ENCODE data around the gene RNF213.

Gene RNF213

DNA sequence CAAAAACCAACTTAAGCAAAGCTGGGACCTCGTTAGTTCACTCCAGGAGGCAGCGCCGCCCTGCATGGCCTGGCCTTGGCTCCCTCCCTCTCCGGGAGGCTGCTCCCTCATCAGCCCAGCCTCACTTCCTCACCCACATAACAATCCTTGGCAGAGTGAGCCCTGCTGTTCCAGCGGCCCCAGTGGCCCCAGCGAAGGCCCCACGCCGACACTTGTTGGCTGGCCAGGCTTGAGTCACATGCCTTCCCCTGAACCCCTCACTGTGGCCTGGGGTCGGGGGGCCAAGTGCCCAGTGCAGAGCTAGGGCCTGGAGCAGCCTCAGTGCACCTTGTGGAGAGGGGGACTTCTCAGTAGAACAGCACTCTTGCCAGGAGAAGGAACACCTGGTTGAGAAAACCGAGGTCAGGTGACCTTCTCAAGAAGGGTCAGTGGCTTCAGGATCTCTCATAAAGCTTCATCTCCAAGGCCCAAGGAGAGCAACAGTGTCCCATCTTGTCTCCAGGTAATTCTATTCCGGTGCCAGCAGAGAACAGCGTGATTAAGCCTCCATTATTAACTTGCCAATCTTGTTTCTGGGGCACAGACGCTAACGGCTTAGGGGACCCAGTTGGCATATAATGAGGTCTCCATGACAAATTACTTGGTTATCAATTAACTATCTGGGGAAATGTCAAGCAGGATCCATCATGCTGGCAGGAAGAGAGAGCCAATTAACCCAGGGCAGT is 181.1 kb downstream of the RNF213 start:
- in situ Hi-C loops (cut with HindIII; ENCODE audit: low sequenced_read_pairs): loop anchor here (5.0 to 25.0 kb wide), 2 partner anchors 456 to 671 kb away; no protein-coding TSS in a partner anchor

DNA sequence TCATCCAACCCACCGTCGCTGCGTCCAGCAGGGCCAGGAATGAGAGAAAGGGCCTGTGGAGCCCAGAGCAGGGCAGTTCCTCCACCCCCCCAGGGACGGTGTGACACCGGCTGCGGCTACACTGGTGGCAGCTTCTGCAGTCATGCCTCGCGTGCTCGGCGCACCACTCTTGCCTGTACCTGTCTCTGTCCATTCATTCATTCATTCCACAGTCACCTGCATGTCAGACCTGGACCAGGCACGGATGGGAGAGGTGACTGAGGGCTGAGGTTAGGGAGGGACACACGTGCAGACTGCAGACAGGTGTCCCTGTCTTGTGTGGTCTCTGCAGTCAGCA is 181.6 kb downstream of the RNF213 start:
- in situ Hi-C loops (cut with HindIII; ENCODE audit: low sequenced_read_pairs): loop anchor here (5.0 to 25.0 kb wide), 2 partner anchors 455 to 670 kb away; no protein-coding TSS in a partner anchor

GRCh38 chr17:80442764-80443163 is 182.1 kb downstream of the RNF213 start:
- in situ Hi-C loops (cut with HindIII; ENCODE audit: low sequenced_read_pairs): loop anchor here (5.0 to 25.0 kb wide), 2 partner anchors 455 to 670 kb away; no protein-coding TSS in a partner anchor

GRCh38 chr17:80443498-80443897 is 182.8 kb downstream of the RNF213 start:
- in situ Hi-C loops (cut with HindIII; ENCODE audit: low sequenced_read_pairs): loop anchor here (5.0 to 25.0 kb wide), 2 partner anchors 454 to 669 kb away; no protein-coding TSS in a partner anchor

GRCh38 chr17:80443916-80444643 is 183.4 kb downstream of the RNF213 start:
- in situ Hi-C loops (cut with HindIII; ENCODE audit: low sequenced_read_pairs): loop anchor here (5.0 to 25.0 kb wide), 2 partner anchors 453 to 668 kb away; no protein-coding TSS in a partner anchor

DNA sequence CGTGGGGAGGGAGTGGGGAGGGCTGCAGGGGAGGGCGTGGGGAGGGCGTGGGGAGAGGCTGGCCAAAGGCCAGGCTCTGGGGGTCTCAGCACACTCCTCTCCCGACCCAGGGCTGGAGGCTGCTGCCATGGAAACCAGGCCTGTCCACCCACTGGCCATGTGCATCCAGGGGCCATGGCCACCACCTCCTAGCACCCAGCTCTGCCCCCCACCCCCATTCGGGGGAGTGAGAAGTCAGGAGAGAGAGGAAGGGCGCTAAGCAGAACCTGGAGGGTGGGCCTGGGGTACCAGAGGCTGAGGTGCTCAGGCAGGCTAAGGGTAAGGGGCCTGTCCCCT is 184.0 kb downstream of the RNF213 start:
- in situ Hi-C loops (cut with HindIII; ENCODE audit: low sequenced_read_pairs): loop anchor here (5.0 to 25.0 kb wide), 2 partner anchors 453 to 668 kb away; no protein-coding TSS in a partner anchor

- in situ Hi-C loops (cut with HindIII; ENCODE audit: low sequenced_read_pairs): loop anchor here (5.0 to 25.0 kb wide), 2 partner anchors 47 to 667 kb away; no protein-coding TSS in a partner anchor
Observed at GRCh38 chr17:80445007-80445725, 184.5 kb downstream of the RNF213 start.

DNA sequence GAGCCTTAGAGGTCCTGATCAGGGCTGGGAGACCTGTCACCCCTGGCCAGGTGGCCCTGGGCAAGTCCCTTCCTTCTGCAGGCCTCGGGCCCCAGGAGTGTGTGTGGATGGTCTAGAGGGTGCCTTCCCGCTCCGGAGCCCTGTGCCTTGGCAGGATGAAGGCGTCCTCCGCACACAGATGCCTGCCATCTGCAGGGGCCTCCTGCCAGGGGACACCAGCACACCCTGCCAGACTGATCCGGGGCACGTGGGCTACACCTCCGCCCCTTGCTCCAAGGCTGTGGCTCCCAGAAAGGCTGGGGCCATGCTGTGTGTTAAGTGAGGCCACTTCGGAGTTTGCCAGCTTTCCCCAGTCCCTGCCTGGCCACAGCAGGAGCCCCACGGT is 185.1 kb downstream of the RNF213 start:
- in situ Hi-C loops (cut with HindIII; ENCODE audit: low sequenced_read_pairs): loop anchor here (5.0 to 25.0 kb wide), 2 partner anchors 47 to 667 kb away; no protein-coding TSS in a partner anchor

- in situ Hi-C loops (cut with HindIII; ENCODE audit: low sequenced_read_pairs): loop anchor here (5.0 to 25.0 kb wide), 2 partner anchors 45 to 665 kb away; no protein-coding TSS in a partner anchor
Observed at GRCh38 chr17:80446645-80447405, 186.2 kb downstream of the RNF213 start.

- in situ Hi-C loops (cut with HindIII; ENCODE audit: low sequenced_read_pairs): loop anchor here (5.0 to 25.0 kb wide), 2 partner anchors 45 to 665 kb away; no protein-coding TSS in a partner anchor
Observed at GRCh38 chr17:80447790-80448189, 187.1 kb downstream of the RNF213 start.
